Superior temporal gyrus (tissue), 1 donor: ENCODE results near the gene SGPP2.
"Not testable (repeated sequence)": the region's sequence is repeated elsewhere in the genome, so short reads cannot be mapped to it uniquely, and the experiment has no call there.

Source experiments
- DNase-seq: peaks from one replicate; pipeline ENCODE4 v3.0.0-alpha.2; 2016; ENCODE audit errors: extremely low spot score

The SGPP2 gene

GRCh38 chr2:222576171-222577081 is 152.1 kb downstream of the SGPP2 start:
- no peak for DNase-seq

- DNase-seq = no peak
Measured at GRCh38 chr2:222577341-222577740, 153.0 kb downstream of the SGPP2 start.

- DNase-seq = no peak
Measured at GRCh38 chr2:222582928-222583327, 158.6 kb downstream of the SGPP2 start.

- not testable (repeated sequence) for DNase-seq
Measured at GRCh38 chr2:222584589-222584988, 160.2 kb downstream of the SGPP2 start.

GRCh38 chr2:222591661-222592060 is 167.3 kb downstream of the SGPP2 start:
- no peak for DNase-seq

- no peak for DNase-seq
Measured at GRCh38 chr2:222592176-222592575, 167.8 kb downstream of the SGPP2 start.

GRCh38 chr2:222594679-222595078 is 170.3 kb downstream of the SGPP2 start:
- DNase-seq = no peak

GRCh38 chr2:222595581-222595980 is 171.2 kb downstream of the SGPP2 start:
- DNase-seq = no peak

- DNase-seq = no peak
Measured at GRCh38 chr2:222598611-222599010, 174.3 kb downstream of the SGPP2 start.

- no peak for DNase-seq
Measured at GRCh38 chr2:222603501-222603900, 179.2 kb downstream of the SGPP2 start.

GRCh38 chr2:222604749-222605515 is 180.6 kb downstream of the SGPP2 start:
- no peak for DNase-seq

- no peak for DNase-seq
Measured at GRCh38 chr2:222606306-222606705, 182.0 kb downstream of the SGPP2 start.

GRCh38 chr2:222608081-222608480 is 183.7 kb downstream of the SGPP2 start:
- no peak for DNase-seq

- no peak for DNase-seq
Measured at GRCh38 chr2:222609381-222609780, 185.0 kb downstream of the SGPP2 start.
